Peyer's patch (tissue), 4 donors: Measurements from ENCODE around the gene ADSS2.

ENCODE experiments used
- CTCF ChIP-seq, 6 experiments: fragments of 450-650 bp in 4 of 6; fragments of 200-600 bp in 2 of 6; sonication (generic) in 1 of 6; IDR thresholded peaks; one replicate each; pipeline ENCODE4 v1.5.1; 2017 to 2019; ENCODE audit warnings: antibody characterized with exemption in 6 of 6, mild to moderate bottlenecking in 3 of 6, moderate library complexity in 1 of 6
- POLR2A ChIP-seq, 2 donors: fragments of 450-650 bp; IDR thresholded peaks; one replicate each; pipeline ENCODE4 v1.5.1; 2017; ENCODE audit warnings: antibody characterized with exemption in 2 of 2, mild to moderate bottlenecking in 2 of 2, moderate library complexity in 2 of 2

- TF ChIP-seq CTCF (IDR thresholded peaks at IDR 0.05), result no peak
- TF ChIP-seq POLR2A (IDR thresholded peaks at IDR 0.05), result no peak
These were observed 44.5 kb upstream of the ADSS2 start for GRCh38 chr1:244496186-244496585.
